Stimulated activated naive CD8-positive, alpha-beta T cell treated with anti-CD3 and anti-CD28 coated beads, Interleukin-15, Interleukin-2, amounts not matched to agents 100 U/mL and 50 U/mL, for 24 hours (primary cell): ENCODE results near the gene TMEM175.

Experiments
- ATAC-seq: fragments of 150-1000 bp; cut with Tn5 transposase; one replicate; pipeline ENCODE4 v1.10.0; 2021
- DNase-seq: peaks from one replicate; pipeline ENCODE4 v3.0.0; 2021

Gene TMEM175

DNA sequence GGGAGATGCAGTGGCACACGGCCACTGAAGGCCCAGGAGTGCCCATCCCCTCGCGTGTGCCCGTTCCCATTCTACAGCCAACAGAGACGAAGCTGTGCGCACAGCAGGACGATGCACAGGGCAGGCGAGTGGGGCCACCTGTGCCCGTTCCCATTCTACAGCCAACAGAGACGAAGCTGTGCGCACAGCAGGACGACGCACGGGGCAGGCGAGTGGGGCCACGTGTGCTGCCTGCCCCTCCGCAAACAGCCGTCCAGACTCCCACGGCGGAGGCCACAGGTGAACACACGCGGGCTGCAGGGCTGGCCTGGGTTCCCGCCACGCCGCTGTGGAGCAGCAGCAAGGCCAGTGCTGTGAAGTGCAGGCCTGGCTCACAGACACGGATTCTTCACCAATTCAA lies 32.2 kb upstream of the TMEM175 start:
- no peak for ATAC-seq

DNA sequence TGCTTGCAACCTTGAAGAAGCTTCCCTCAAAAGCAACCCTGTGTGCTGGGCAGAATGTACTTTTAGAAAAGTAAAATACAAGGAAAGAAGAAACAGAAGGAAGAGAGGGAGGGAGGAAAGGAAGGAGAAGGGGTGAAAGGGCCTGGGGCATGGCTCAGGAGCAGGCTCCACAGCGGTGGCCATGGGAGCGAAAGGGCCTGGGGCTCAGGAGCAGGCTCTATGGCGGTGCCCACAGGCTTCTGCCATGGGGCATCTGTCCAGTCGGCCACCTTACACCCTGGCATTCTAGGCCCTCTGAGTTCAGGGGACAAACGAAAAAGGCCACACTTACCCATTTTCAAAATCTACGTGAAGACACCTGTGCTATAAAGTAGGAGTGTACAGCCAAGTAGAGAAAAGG lies 31.5 kb upstream of the TMEM175 start:
- DNase-seq (no peak), ATAC-seq (no peak)

More for the DNA sequence above, 32.2 kb upstream of the TMEM175 start:
- DNase-seq: no peak

- no peak for ATAC-seq
Measured at GRCh38 chr4:901192-901910, 30.9 kb upstream of the TMEM175 start.

GRCh38 chr4:903066-904046 lies 28.9 kb upstream of the TMEM175 start:
- DNase-seq (no peak), ATAC-seq (no peak)

More at GRCh38 chr4:901192-901910, 30.9 kb upstream of the TMEM175 start:
- DNase-seq: no peak

GRCh38 chr4:905485-906338 lies 26.5 kb upstream of the TMEM175 start:
- ATAC-seq: no peak
- DNase-seq: no peak

DNA sequence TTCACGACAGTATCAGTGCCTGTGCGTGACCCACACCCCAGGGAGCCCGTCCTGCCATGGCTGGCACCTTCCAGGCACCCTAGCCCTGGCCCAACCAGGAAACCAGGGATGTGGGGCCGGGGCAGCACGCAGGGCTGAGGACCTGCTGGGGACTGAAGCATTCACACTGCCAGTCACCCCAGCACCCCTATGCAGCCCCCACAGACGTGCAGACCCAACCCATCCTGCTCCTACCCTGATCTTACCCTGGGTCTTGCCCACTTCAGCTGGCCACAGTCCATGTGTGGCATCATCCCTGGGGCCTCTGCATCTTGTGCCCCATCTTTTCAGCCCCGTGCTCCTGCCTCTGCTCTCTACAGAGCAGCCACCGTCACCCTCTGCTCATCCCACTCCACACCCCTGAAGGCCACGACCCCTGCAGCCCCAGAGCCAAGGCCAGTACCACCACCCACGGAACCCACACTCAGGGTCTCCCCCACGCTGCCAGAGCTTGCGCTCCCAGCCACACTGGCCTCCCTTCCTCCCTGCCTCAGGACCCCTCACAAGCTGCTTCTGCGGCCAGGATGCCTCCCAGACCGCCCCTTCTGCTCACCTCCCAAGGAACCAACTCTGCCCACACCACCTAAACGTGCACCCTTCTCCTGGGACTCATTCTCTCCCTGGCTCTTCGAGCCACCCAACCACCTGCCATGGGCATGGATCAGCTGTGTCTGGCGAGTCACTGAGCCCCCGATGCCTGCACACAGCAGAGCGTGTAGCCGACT lies 25.7 kb upstream of the TMEM175 start:
- no peak for ATAC-seq

DNA sequence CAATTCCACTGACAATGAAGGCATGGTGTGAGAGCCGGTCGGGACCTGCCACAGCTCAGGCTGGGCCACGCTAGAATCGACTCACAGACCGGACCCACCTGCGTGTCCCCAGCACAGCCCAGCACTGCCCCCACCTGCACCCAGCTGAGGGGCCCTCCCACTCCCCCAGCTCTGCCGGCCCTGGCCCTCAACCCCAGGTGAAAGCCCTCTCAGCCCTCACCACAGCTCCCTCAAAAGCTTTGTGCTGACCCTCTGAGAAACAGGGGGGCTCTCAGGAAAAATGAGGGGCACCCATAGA lies 25.2 kb upstream of the TMEM175 start:
- no peak for ATAC-seq
- no peak for DNase-seq

More for the DNA sequence above, 25.7 kb upstream of the TMEM175 start:
- DNase-seq: no peak

DNA sequence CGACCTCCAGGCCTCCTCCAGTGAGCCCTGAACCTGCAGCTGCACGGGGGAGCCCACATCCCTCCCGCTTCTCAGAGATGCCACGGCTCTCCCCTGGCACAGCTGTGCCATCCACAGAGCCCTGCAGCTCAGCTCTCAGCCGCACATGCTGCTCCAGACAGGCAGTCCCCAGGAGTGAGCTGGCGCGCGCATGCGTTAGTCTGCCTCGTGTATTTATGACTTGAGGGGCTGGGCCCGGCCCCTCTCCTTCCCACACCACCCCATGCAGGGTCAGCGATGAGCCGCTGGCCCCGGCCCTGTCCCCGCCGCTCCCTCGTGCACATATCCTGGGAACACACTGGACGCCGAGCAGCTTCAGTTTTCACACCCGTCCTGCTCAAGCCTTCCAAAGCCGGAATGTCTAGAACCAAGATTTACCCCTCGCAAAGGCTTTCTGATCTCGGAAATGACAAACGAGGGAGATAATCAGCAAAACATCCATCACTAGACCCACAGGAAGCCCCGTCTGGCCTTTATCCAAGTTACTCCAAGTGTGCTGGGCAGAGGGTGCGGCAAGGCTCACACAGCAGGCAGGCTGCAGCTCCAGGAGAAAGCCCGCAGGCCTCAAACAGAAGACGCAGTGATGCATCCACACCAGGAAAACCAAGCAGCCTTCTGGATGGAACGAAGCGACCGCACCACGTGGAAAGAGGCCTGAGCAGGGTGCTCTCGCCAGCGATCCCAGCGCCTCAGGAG lies 24.4 kb upstream of the TMEM175 start:
- ATAC-seq: no peak
- no peak for DNase-seq

DNA sequence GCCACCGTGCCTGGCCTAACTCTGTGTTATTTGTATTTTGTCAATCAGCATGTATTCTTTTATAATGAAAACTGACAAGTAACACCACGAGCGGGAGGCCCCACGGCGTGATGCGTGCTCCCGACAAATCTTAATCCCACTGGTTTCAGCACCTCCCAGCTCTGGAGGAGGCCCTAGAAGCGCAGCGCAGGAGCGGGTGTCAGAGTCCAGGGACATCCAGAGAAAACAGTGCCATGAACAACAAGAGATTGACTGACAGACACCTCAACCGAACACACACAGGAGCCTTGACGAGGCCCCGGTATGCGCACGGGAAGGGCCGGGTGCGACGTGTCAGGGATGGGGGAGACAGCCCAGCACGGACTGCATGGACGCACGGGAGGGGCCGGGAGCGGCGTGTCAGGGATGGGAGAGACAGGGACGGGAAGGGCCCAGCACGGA lies 23.1 kb upstream of the TMEM175 start:
- ATAC-seq (no peak), DNase-seq (no peak)

GRCh38 chr4:909821-910220 lies 22.4 kb upstream of the TMEM175 start:
- ATAC-seq: no peak
- no peak for DNase-seq

DNA sequence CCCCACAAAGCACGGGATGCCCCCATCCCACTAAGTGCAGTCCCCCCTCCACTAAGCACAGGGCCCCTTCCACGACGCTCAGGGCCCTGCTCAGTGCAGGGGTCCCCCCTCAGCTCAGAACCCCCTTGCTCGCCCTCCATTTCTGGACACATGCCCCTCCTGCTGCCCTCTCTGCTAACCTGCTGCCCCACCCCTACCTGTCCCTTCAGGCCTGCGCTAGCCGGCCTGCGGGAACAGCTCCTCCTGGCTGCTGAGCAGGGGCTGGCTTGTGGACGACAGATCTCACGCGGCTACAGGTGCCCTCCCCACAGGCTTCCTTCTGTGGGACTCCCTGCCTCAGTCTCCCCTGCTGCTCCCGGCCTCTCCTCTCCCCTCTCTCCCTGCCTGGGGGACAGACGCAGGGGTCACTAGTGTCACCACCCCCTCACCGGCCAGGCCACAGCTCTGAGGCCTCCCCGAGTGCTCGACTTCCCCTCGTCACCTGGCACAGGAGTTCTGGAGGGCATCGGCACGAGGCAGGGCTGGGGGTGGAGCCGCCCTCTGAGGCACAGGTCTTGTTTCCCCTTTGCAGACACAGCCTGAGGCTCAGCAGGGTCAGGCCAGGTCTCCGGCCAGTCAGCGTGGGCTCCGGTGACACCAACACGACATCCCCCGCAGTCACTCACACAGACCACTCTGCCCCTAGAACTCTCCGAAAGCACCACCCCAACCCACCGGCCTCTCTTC lies 21.7 kb upstream of the TMEM175 start:
- DNase-seq (no peak), ATAC-seq (no peak)

- ATAC-seq: no peak
- DNase-seq: no peak
Measured at GRCh38 chr4:911221-911751, 21.0 kb upstream of the TMEM175 start.

DNA sequence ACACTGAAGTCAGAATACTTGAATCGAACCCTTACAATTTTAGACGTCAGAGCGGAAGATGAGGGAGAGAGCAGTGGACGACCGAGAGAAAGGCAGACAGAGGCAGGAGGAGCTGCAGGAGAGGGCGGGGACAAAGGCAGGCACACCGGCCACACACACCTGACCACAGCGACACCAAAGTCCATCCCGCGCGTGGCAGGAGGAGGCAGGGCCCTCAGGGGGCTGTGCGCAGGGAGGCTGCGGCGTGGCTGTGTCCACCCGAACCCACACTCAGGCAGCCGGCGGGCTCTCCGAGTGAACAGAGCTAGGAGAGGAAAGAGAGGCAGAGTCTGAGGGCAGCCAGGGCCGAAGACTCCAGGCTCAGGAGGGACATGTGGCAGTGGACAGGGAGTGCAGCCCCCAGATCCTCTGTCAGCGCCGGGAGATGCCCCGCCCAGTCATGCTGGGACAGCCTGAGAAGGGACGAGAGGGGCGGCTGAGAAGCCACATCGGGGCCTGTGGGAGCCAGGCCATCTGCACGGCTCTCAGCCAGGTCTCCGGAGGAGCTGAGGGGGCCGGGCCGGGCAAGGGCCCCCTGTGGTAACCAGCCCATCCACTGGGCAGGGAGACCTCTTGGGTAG lies 20.3 kb upstream of the TMEM175 start:
- ATAC-seq (no peak), DNase-seq (no peak)

DNA sequence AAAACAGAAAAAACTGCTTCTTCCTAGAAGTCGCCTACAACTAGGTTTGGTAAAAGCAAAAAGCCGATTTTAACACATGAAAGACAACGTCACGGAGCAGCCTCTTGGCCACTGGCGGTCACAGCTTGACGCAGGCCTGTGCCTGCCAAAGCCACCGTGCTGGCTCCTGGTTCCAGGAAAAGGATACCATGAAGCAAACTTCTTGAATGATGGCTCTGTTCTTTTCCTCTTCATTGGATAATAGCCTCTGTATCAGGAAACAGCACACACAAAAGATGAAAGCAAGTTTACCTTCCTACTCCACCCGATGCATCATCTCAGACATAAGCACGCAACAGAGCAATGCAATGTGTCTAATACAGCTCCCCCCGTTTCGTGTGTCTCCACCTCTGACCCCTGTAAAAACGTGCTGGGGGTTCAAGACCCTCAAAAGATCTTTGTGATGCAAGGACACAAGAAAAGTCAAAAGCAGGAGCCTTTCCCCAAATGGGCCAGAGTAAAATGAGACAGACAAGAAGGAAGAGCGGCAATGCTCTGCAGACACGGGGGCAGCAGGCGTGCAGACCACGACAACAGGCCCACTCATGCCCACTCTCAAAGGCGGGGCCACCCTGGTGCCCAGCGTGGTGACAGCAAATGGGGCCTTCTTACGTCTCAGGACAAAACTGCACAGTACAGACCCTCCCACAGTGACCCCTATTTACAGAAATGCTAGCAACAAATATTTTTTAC lies 19.5 kb upstream of the TMEM175 start:
- DNase-seq (no peak), ATAC-seq (no peak)

- ATAC-seq (no peak), DNase-seq (no peak)
Measured at GRCh38 chr4:913280-913618, 19.0 kb upstream of the TMEM175 start.

DNA sequence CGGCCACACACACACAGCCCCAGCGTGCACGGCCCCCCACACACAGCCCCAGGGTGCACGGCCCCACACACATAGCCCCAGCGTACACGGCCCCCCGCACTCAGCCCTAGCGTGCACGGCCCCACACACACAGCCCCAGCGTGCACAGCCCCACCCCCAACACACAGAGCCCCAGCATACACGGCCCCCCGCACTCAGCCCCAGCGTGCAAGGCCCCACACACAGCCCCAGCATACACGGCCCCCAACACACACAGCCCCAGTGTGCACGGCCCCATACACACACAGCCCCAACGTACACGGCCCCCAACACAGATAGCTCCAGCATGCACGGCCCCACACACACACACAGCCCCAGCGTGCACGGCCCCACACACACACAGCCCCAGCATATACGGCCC lies 17.7 kb upstream of the TMEM175 start:
- ATAC-seq: no peak
- DNase-seq: no peak

DNA sequence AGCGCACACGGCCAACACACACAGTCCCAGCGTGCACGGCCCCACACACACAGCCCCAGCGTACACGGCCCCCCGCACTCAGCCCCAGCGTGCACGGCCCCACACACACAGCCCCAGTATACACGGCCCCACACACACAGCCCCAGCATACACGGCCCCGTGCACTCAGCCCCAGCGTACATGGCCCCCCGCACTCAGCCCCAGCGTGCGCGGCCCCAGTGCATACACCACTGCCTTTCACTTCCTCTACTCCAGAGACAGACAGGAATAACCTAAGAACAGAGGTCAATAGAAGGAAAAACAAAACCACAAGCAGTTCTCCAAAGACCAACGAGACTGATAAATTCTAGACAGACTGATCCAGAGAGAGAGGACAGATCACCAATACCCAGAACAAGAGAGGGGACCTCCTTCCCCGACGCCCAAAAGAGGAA lies 17.2 kb upstream of the TMEM175 start:
- DNase-seq (no peak), ATAC-seq (no peak)

GRCh38 chr4:915595-915994 lies 16.7 kb upstream of the TMEM175 start:
- DNase-seq (no peak), ATAC-seq (peak; percentile 81)

DNA sequence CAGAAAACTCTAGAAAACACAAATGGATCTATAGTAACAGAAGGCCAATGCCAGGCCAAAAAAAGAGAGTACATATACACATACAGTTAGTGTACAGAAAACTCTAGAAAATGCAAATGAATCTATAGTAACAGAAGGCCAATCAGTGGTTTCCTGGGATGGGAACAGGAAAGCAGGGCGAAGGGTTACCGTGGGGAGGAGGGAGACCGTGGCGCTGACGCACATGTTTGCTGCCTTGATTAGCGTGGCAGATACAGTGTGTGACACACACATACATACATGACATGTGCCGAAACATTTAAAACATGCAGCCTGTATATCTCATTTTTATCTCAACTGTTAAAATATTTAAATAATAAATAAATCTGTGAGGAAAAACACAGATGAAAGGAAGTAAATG lies 14.8 kb upstream of the TMEM175 start:
- ATAC-seq: no peak

More for the DNA sequence above, 14.8 kb upstream of the TMEM175 start:
- no peak for DNase-seq
